ENCODE data around the gene SNRNP200.
"Not testable (repeated sequence)": the region's sequence is repeated elsewhere in the genome, so short reads cannot be mapped to it uniquely, and the experiment has no call there.

SNRNP200 gene

DNA sequence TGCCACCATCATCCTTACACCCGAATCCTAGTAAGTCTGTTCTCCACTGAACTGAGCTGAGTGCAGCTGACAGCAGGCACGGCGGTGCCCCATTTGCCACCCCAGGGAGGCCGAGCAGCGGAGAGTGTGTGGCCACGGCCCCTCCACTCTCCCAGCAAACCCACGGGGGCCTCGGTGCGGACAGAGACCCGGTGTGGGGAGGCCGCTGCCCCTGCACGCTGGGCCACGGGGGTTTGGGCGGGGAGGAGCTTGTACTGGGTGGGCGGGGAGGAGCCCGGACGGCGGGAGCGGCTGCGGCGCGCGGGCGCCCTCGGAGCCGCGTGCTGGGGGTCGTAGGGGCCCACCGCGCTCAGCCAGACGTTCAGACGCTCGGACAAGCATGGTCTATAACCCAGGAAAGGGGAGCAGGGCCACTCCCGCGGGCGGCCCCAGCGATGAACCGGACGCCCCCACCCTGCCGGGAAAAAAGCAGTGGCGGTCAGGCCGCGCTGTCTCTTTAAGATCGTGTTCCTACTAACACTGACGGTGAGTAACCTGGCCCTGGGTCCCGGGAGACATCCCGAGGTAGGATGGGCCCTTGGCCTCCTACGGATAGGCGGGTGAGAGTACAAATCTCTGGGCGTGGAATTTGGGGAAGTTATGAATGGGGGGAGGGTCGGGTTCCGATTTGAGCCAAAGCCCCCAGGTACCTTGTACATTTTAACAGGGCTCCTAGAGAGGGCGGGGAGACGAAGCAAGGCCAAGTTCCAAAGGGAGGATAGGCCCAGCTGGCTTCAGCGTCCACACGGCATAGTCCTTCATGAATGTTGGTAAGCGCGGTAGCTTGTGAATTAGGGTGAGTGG lies 19.9 kb upstream of the SNRNP200 start, which contains the start of gene ITPRIPL1:
Gene ITPRIPL1 (plus strand): TSS at position 277 of the 843 bp plus-strand sequence. CDS start 523 bp downstream, at position 800.
- peak in 1 of 2 donors; percentile 32 for DNase-seq (ENCODE audit: low read depth in 2 of 2)

DNA sequence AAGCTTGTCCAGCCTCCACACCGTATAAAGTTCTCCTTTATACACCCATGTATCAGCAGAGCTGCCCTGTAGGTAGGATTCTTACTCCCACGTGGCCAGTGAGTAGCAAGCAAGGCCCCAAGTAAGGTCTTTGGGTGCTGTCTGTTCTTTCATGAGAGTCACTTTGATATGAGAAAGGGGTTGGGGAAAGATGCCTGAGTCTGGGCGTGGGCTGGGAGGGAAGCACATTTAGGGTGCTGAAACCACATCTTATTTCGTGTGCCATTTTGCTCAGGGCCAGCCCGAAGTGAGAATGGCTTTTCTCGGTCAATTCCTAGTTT lies 19.3 kb upstream of the SNRNP200 start:
- peak in 1 of 2 donors; percentile 25 for DNase-seq (ENCODE audit: low read depth in 2 of 2)

DNA sequence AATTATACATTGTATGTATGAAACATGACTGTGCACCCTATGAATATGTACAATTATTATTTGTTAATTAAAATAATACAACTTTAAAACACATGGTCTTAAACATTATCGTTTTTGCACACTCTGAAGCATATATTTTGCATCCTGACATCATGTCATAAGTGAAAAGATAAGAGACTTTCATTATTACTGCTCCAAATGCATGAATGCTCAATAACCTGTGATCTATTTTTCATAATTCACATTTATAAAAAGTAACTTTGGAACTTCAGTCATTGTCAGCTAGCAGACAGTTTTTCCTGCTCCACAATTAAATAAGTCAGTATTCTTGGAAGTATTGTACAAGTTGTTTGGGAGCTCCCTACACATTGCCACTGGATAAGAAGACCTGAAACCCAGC lies 18.5 kb upstream of the SNRNP200 start:
- DNase-seq (ENCODE audit: low read depth in 2 of 2), result no peak

DNA sequence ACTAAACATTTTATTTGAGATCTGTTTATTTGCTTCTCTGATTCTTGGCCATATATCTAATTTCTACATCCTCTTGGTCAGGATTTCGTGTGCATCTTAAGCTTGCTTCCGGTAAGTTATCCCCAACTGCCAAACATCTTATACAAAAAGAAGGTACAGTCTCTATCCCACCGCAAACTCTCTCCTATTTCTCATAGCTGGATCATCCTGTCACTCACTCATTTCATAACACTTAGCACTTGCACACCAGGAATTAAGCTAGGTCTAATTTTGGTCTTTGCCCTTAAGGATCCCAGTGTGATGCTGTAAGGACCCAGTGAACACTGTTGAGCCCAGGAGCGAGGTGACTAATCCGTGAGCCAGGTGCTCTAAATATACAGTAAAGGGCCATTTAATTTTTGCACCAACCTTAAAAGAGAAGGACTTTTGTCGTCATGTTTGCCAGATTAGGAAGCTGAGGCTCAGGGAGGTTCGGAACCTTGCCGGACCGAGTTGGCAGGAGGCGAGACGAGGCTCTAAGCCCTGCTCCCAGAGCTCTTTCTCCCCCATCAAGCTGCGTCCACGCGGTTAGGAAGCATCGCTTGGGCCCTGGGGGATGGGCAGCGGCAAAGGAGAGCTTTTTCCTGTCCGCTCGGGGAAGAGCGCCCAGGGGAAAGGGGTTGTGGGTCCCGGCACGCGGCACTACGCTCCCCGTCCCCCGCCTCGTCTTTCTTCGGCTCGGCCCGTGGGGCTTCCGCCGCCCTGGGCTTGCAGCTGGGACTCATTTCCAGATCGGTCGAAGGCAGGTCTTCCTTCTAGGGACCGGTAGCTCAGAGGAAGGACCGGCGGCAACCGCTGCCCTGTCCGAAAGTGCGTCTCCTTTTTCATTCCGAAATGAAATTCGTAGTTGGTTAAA lies 15.6 kb upstream of the SNRNP200 start:
- no peak for DNase-seq (ENCODE audit: low read depth in 2 of 2)

DNA sequence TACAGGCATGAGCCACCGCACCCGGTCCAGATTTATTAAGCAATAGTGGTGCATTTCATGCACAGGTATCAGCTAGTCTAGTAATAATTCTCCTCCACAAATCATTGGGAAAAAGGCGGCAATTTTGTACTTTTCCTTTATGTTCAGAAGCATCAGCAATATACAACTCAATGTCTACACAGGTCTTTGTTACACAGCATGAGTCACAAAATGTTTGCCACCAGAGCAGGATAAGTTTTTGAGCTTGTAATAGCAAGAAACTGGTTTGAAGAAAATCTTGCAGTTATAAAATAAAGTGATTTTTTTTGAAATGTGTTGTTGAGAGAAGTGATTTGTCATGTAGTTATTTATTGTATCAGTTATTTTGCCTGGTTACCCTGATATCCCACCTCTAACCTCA lies 15.0 kb upstream of the SNRNP200 start:
- no peak for DNase-seq (ENCODE audit: low read depth in 2 of 2)

DNA sequence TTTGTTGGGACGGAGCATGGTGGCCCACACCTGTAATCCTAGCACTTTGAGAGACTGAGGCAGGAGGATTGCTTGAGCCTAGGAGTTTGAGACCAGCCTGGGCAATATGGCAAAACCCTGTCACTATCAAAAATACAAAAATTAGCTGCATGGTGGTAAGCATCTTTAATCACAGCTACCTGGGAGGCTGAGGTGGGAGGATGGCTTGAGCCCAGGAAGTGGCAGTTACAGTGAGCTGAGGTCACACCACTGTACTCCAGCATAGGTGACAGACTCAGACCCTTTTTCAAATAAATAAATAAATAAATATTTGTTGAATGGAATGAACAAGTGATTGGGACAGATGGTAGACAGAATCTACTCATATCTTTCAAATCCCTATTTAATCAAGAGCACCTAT lies 14.1 kb upstream of the SNRNP200 start:
- DNase-seq (ENCODE audit: low read depth in 2 of 2), result no peak

DNA sequence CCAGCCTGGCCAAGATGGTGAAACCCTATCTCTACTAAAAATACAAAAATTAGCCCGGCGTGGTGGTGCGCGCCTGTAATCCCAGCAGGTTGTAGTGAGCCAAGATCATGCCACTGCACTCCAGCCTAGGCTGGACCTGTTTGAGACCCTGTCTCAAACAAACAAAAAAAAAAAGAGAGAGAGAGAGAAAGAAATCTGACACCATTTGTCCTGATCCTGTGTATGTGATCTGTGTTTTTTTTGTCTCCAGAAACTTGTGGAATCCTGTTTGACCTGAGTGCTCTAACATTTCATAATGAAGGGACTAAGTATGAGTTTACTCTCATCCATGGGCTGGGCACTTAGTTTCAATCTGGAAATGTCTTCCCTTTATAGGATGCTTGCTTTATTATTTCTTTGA lies 13.4 kb upstream of the SNRNP200 start:
- no peak for DNase-seq (ENCODE audit: low read depth in 2 of 2)

DNA sequence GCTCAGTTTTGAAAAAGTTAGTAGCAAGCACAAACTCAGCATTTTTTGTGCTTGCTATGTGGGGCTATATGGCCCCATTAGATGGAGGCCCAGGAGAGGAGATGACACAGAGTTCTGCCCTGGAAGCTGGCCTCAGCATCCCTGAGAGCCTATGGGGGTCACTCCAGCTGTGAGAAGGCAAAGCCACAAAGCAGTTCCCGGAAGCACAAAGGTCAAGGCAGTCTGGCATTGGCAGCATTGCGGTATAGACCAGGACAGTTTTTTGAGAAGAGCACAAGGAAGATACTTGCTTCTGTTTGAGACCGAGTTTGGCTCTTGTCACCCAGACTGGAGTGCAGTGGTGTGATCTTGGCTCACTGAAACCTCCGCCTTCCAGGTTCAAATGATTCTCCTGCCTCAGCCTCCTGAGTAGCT lies 12.2 kb upstream of the SNRNP200 start:
- no peak for DNase-seq (ENCODE audit: low read depth in 2 of 2)

DNA sequence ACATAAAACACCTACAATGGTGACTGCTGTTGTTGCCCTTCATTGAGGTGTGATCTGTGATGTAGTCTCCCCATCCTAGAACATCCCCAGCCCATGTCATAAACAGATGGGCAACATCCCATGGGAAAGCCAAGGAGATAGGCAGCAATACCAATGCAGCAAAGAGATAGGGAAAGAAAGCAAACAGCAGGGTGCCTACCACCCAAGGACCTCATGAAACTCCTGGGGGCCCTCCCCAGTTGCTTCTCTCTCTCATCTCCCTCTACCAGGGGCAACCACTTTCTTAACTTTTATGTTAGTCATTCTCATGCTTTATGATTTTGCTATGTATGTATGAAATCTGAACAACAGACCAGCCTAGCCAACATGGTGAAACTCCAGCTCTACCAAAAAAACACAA lies 11.7 kb upstream of the SNRNP200 start:
- no peak for DNase-seq (ENCODE audit: low read depth in 2 of 2)

DNA sequence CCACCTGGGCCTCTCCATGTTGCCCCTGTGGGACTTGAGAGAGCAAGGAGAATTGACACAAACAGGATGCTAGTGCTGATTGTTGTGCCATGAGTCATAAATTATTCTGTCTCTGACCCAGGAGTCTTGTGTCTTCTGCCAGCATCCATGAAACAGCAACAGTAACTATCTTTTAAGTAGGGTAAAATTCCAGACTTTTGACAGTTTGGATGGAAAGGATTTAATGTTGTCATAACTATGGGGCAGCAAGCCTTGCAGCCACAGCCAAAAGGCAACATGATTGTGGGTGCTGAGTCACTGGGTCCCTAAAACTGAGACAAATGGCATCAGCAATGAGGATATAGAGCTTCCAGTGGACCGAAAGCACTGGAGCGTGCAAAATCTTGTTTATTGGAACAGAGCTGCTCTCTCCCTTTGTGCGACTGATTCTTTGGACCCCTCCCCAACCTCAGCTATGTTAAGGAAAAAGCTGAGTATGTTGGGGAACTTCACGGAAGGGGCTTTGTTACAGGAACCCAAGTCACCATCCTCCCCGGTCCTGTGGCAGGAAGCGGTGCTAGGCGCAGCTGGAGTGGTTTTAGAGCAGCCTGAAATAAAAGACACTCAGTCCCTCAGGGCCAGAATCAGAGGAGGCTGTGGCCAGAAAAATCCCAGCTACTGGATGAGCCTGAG lies 10.2 kb upstream of the SNRNP200 start:
- DNase-seq (ENCODE audit: low read depth in 2 of 2), result peak in 1 of 2 donors; percentile 20

DNA sequence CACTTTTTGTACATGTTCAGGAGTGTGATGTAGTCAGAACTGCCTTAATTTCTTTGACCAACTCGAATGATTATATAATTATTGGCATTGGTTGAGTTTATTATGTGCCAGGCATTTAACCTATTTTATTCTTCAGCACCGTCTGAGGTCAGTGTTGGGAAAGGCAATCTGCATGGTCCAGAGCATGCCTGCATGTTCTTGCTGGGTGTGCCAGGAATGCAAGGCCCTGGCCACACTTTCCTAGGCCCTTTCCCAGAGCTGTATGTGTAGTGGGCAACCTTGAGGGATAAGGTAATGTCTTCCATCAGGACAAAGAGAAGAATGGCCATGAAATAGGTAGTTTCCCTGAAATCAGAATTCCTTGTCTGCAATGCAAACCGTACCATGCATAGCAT lies 9.7 kb upstream of the SNRNP200 start:
- DNase-seq (ENCODE audit: low read depth in 2 of 2), result no peak

DNA sequence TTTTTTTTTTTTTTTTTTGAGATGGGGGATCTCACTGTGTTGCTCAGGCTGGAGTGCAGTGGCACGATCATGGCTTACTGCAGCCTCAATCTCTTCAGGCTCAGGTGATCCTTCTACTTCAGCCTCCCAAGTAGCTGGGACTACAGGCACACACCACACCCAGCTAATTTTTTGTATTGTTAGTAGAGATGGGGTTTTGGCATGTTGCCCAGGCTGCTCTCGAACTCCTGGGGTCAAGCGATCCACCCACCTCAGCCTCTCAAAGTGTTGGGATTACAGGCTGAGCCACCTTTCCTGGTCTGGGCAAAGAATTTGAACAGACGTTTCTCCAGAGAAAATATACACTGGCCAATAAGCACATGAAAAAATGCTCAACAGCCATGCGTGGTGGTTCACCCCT lies 2.9 kb upstream of the SNRNP200 start:
- DNase-seq (ENCODE audit: low read depth in 2 of 2), result no peak

DNA sequence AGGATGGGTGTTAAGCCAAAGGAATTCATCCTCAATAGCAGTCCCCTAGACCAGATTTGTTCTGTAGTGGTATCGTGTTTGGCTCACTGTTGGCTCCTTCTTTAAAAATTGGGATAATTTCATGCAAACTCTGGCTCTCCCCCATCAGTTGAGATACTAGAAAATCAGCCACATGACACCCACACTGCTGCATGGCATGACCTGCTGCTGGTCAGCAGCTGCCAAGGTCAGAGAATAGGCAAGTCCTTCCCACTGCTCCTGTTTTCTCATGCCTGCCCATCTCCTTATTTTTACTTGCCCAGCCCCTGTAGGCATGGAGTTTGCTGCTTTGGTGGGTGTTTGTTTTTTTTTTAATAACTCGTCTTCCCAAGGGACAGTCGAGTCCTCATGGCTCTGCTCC lies 1.0 kb upstream of the SNRNP200 start:
- no peak for DNase-seq (ENCODE audit: low read depth in 2 of 2)

DNA sequence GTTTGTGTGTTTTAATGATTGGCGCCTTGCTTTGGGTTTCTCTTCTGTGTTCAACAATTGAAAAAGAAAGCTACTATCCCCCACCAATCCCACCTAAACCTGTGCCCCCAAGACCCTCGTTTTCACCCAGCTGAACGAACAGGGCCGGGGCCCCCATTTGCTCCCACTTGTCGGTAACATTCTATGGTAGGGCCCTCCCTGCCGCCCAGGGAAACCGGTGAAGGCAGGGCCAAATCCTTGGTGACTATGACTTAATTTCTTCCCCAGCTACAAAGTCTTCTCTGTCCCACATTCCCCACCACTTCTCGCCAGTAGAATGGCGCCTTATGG lies 598 bp upstream of the SNRNP200 start:
- DNase-seq (ENCODE audit: low read depth in 2 of 2), result no peak

DNA sequence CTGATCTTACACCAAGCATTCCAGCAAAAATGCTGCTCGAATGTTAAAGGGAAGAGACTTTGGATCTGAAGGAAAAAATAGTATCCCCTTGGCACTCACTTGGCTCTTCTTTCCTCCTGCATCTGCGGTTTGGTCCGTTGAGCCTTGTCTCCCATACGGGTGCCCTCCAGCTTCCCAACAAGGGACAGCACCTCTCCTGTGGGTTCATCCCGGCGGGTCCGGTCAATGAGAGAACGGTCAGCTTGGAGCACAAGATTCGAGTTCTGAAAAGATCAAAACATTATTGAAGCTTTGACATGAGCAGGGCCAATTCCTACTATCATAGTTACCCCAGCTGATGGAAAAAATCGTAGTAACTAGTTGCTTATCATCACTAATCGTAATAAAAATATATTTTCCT lies 740 bp downstream of the SNRNP200 start:
- DNase-seq (ENCODE audit: low read depth in 2 of 2), result no peak

DNA sequence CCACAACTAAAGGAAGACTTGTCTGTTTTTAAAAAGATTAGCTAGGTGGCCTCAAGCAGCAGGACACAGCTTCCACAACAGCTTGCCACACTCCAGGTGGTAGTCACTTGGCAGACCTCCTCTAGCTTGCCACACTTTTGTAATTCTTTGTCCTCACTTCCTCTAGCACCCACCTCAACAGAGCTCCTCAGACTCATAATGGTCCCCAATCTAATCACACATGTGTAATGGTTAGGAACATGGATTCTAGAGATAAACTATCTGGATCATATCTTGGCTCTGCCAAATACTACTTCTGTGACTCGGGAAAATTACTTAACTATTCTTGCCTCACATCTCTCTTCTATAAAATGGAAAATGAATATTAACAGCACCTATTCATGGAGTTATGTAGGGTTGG lies 3.5 kb downstream of the SNRNP200 start:
- DNase-seq (ENCODE audit: low read depth in 2 of 2), result no peak

DNA sequence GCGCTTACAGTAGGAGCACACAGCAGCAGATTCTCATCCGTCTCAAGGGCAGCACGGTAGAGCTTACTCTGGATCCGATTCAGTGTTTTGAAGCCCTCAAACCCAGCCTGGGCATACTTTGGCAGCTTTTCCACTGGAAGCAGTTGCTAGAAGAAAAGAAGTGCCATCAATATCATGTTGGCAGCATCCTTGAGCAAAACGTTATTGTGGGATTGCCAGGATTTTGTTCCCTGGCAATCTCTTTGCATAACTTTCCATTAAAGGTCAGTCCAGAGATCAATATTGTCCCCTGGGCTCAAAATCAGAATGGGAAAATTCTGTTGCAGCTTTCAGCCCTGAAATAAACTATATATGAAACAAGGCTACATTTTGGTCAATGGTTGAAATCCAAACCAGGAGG lies 8.4 kb downstream of the SNRNP200 start:
- no peak for DNase-seq (ENCODE audit: low read depth in 2 of 2)

DNA sequence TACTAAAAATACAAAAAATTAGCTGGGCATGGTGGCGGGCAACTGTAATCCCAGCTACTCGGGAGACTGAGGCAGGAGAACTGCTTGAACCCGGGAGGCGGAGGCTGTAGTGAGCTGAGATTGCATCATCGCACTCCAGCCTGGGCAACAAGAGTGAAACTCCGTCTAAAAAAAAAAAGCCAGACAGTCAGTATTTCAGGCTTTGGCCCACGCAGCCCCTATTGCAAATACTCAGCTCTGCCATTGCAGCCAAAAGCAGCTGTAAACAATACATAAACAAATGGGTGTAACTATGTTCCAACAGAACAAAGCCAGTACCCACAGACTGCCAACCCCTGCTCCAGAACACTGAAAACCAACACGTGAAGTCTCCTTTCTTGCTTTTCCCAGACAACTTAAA lies 11.1 kb downstream of the SNRNP200 start:
- not testable (repeated sequence) for DNase-seq (ENCODE audit: low read depth in 2 of 2)

DNA sequence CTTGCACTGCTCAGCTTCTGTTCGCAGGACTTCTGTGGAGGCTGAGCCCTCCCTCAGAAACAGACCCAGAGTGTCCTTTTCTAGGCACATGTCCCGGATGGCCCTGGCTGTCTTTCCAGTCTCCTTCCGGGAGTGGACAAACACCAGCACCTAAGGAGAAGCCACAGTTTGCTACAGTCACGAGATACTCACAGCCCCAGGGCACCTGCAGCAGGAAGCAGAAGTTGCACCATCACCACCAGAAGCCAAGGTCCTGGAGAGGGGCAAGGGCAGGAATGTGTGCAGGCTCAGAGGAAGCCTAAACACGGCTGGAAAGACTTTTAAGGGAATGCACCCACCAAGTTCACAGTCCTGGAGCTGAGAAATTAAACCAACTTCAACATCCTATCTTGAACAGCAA lies 13.6 kb downstream of the SNRNP200 start:
- DNase-seq (ENCODE audit: low read depth in 2 of 2), result no peak

DNA sequence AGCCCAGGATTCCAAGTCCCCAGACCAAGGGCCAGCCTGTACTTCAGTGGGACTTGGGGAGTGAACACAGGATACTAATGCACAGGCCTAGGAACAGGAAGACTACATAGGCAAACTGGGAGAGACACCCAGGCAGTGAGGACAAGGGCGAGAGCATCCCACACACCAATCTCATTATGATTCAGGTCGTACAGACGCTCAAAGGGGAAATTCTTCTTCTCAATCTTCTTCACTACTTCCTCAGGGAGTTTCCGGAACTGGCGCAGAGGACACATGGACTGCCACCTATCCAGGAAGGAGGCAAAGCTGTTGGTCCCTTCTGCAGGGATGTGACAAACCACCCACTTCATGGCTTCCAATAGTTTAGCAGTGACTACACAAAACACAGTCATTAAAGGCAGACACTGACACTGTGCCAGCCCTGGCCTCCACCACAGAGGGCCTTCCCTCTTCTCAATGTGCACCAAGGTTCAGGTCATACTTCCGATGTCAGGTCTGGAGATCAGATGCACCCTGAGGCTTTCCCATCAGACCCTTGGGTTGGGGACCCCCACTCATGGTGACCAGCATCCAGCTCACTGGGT lies 18.0 kb downstream of the SNRNP200 start:
- DNase-seq (ENCODE audit: low read depth in 2 of 2), result no peak

DNA sequence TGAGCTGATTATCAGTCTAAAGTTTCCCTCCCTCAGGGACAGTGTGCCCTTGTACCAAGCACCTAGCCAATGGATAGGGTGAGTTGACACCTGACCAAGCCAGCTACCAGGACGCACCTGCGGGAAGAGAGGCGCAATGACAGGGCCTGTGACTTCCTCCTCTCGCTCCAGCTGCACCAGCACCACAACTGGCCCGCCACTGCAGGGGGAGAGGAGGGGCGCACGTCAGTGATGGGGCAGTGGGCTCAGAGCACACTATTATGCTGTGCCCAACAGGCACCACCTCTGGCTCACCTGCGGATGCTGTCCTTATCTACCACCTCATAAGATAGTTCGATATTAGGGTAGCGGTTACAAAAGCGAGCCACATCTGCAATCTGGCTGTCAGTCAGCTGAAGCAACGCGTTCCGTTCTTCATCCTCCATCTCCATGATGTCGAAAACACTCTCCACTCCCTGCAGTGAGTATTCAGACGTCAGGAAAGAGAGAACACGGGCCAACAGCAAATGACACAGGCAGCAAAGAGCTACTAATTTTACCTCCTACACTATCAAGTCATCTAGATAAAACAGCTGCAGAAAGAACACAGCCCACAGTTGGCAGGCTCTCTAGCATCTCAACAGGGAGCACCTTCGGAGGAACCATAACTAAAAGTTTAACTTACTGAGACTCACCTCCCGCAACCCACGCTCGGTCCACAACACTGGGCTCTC lies 28.4 kb downstream of the SNRNP200 start:
- no peak for DNase-seq (ENCODE audit: low read depth in 2 of 2)

All from stimulated activated CD8-positive, alpha-beta memory T cell treated with anti-CD3 and anti-CD28 coated beads, Interleukin-7, amount 100 ng/mL, for 4 hours (primary cell).